Ishikawa (cell line): ENCODE measurements around the gene LGR4.

Experiments used
- CEBPB ChIP-seq: IDR thresholded peaks from 2 replicates; pipeline ENCODE4 v1.6.1; 2012
- CREB1 ChIP-seq: IDR thresholded peaks from 2 replicates; pipeline ENCODE4 v1.6.1; 2012; ENCODE audit warnings: low read depth
- EGR1 ChIP-seq: IDR thresholded peaks from 2 replicates; pipeline ENCODE4 v1.6.1; 2012
- EP300 ChIP-seq: IDR thresholded peaks from 2 replicates; pipeline ENCODE4 v1.6.1; 2012; ENCODE audit warnings: borderline replicate concordance
- FOXM1 ChIP-seq: IDR thresholded peaks from 2 replicates; pipeline ENCODE4 v1.6.1; 2012; ENCODE audit warnings: low read depth, borderline replicate concordance
- NFIC ChIP-seq: IDR thresholded peaks from 2 replicates; pipeline ENCODE4 v1.6.1; 2012
- RAD21 ChIP-seq: IDR thresholded peaks from 2 replicates; pipeline ENCODE4 v1.6.1; 2012; ENCODE audit warnings: low read depth
- REST ChIP-seq: IDR thresholded peaks from 2 replicates; pipeline ENCODE4 v1.6.1; 2012; ENCODE audit warnings: low read depth, mild to moderate bottlenecking
- TAF1 ChIP-seq: IDR thresholded peaks from 2 replicates; pipeline ENCODE4 v1.6.1; 2012; ENCODE audit warnings: low read depth, mild to moderate bottlenecking
- TCF12 ChIP-seq: IDR thresholded peaks from 2 replicates; pipeline ENCODE4 v1.6.1; 2012; ENCODE audit warnings: low read depth
- TEAD4 ChIP-seq: IDR thresholded peaks from 2 replicates; pipeline ENCODE4 v1.6.1; 2012
- YY1 ChIP-seq: IDR thresholded peaks from 2 replicates; pipeline ENCODE4 v1.6.1; 2012; ENCODE audit warnings: low read depth
- ZBTB7A ChIP-seq: IDR thresholded peaks from 2 replicates; pipeline ENCODE4 v1.6.1; 2012; ENCODE audit warnings: low read depth
- TF ChIP-seq, protein P1 (sequence below): IDR thresholded peaks from 2 replicates; pipeline ENCODE4 v1.6.1; 2012
- TF ChIP-seq, protein P2 (sequence below): IDR thresholded peaks from 2 replicates; pipeline ENCODE4 v1.6.1; 2012

Gene LGR4

GRCh38 chr11:27412192-27412691 lies 60.3 kb downstream of the LGR4 start:
- TF ChIP-seq TCF12 = no peak
- TF ChIP-seq TAF1 = no peak
- no peak for TF ChIP-seq REST
- no peak for TF ChIP-seq CEBPB
- TF ChIP-seq, protein P1, sequence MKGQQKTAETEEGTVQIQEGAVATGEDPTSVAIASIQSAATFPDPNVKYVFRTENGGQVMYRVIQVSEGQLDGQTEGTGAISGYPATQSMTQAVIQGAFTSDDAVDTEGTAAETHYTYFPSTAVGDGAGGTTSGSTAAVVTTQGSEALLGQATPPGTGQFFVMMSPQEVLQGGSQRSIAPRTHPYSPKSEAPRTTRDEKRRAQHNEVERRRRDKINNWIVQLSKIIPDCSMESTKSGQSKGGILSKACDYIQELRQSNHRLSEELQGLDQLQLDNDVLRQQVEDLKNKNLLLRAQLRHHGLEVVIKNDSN = no peak
- no peak for TF ChIP-seq TEAD4
- TF ChIP-seq, protein P2, sequence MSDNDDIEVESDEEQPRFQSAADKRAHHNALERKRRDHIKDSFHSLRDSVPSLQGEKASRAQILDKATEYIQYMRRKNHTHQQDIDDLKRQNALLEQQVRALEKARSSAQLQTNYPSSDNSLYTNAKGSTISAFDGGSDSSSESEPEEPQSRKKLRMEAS = no peak
- no peak for TF ChIP-seq ZBTB7A
- TF ChIP-seq CREB1 = no peak
- no peak for TF ChIP-seq NFIC

DNA sequence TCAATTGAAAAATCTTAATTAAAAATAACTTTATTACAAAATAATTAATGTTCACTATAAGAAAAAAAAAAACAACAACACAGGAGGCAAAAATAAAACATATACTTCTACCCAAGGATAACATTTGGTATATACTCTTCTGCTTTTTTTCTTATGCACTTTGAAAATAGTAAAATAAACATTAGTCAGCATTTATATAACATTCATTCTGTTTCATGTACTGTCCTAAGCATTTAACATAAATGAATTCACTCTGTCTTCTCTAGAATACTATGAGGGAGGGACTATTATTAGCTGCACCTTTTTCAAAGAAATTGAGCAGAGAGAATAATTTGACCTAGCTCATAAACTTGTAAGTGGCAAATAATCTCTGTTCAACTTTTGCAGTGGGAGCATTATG lies 61.3 kb downstream of the LGR4 start:
- TF ChIP-seq NFIC = no peak
- TF ChIP-seq REST = no peak
- TF ChIP-seq EGR1 = no peak
- TF ChIP-seq CREB1 = no peak
- TF ChIP-seq TAF1 = no peak
- no peak for TF ChIP-seq ZBTB7A
- no peak for TF ChIP-seq TCF12
- TF ChIP-seq RAD21 = no peak
- TF ChIP-seq, protein P2 = no peak
- no peak for TF ChIP-seq CEBPB
- no peak for TF ChIP-seq TEAD4

DNA sequence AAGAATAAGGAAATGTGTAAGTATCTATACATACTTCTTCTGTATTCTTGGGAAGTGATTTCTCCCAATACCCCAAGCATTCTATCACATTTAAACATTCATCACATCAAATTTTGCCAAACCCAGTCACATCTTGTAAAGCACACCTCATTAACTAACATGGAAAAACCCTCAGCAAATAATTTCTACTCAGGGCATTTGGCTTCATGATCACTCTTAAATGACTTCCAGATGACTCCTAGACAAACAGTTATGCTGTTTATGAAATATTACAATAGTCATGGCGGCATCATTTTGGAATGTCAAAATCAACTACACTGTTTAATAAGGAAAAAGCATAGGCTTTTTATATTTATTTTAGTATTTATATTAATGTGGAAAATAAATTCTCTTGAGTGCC lies 62.3 kb downstream of the LGR4 start:
- TF ChIP-seq, protein P2 = no peak
- TF ChIP-seq TCF12 = no peak
- no peak for TF ChIP-seq YY1
- no peak for TF ChIP-seq TEAD4
- TF ChIP-seq FOXM1 = no peak
- TF ChIP-seq CEBPB = no peak

- TF ChIP-seq CEBPB (no peak), NFIC (no peak), EGR1 (no peak), ZBTB7A (no peak), YY1 (no peak), TCF12 (no peak), TAF1 (no peak), FOXM1 (no peak), RAD21 (no peak), CREB1 (no peak), EP300 (no peak), REST (no peak), TEAD4 (no peak)
- TF ChIP-seq, protein P1 = no peak
- TF ChIP-seq, protein P2 = no peak
Observed at GRCh38 chr11:27409742-27410141, 62.8 kb downstream of the LGR4 start.
